HepG2 (cell line): ENCODE data around the gene KCNB1. TPM values are rescaled to one million over a fixed set of nuclear protein-coding genes. Genes with fewer than 3 reads are reported as not detected.

Source experiments
- ATAC-seq: fragments of 200-7000 bp; cut with Tn5 transposase; 3 replicates; pipeline ENCODE4 v1.9.1; 2020; ENCODE audit warnings: mild to moderate bottlenecking, moderate library complexity
- BruUV-seq: library from RNA; stranded (reverse); fragments of 400-500 nt; replicated peaks from 2 replicates; lab custom pipeline; 2021; lab: Mats Ljungman, UMichigan
- CTCF ChIA-PET: fragments of 300-600 bp; formaldehyde crosslinking; extraction: SDS; loops from one replicate; lab custom pipeline; 2021; ENCODE audit warnings: low total read pairs, inconsistent platforms, low intra/inter-chr PET ratio; lab: Yijun Ruan, JAX
- POLR2A ChIA-PET: fragments of 350-600 bp; sonication (Branson Sonifier 250); formaldehyde crosslinking; loops from one replicate; lab custom pipeline; 2020; ENCODE audit warnings: antibody characterized with exemption, inconsistent platforms; lab: Yijun Ruan, JAX
- DNase-seq: peaks from one replicate; pipeline ENCODE4 v3.0.0-alpha.2; 2015; ENCODE audit warnings: low spot score
- FAIRE-seq: peaks from 3 replicates; lab custom pipeline; 2011; peaks lifted over from hg19 to GRCh38; lab: Jason Lieb, UNC
- H2AFZ ChIP-seq: one replicate; pipeline ENCODE4 v1.6.1; 2011; ENCODE audit warnings: low read length, inconsistent platforms
- H3K27ac ChIP-seq: fragments of 300-600 bp; 3 replicates; pipeline ENCODE4 v1.8.0; 2011; ENCODE audit warnings: mixed run types, mild to moderate bottlenecking, mixed read lengths, low read length, inconsistent platforms; ENCODE audit not compliant: insufficient read depth; ENCODE audit errors: extremely low read length
- H3K27me3 ChIP-seq, 2 experiments: fragments of 200-600 bp in 1 of 2; 2 replicates in 1 of 2; 3 replicates in 1 of 2; pipeline versions ENCODE4 v1.6.0 to v1.8.0; 2011; ENCODE audit warnings: low read length in 2 of 2, mild to moderate bottlenecking in 2 of 2, moderate library complexity in 2 of 2, inconsistent platforms in 1 of 2; ENCODE audit not compliant: insufficient read depth in 2 of 2, control insufficient read depth in 1 of 2
- H3K36me3 ChIP-seq, 2 experiments: fragments of 200-600 bp in 1 of 2; replicated peaks in 1 of 2; 2 replicates in 1 of 2; 3 replicates in 1 of 2; pipeline versions ENCODE4 v1.5.1 to v1.8.0; 2011; ENCODE audit warnings: low read length in 2 of 2, inconsistent platforms in 1 of 2; ENCODE audit not compliant: insufficient read depth in 2 of 2, control insufficient read depth in 1 of 2
- H3K4me1 ChIP-seq: 2 replicates; pipeline ENCODE4 v1.5.1; 2012; ENCODE audit warnings: low read length, inconsistent platforms; ENCODE audit not compliant: insufficient read depth
- H3K4me2 ChIP-seq: 2 replicates; pipeline ENCODE4 v1.6.0; 2011; ENCODE audit warnings: low read depth, low read length, inconsistent platforms
- H3K4me3 ChIP-seq, 3 experiments: fragments of 200-600 bp in 1 of 3; sonication (generic), shearing (Covaris generic) in 1 of 3; replicated peaks in 1 of 3; 2 replicates each; pipeline ENCODE4 v1.5.1; 2011 to 2016; ENCODE audit warnings: low read length in 3 of 3, inconsistent platforms in 2 of 3, low read depth in 2 of 3, mild to moderate bottlenecking in 2 of 3, control low read depth in 1 of 3, mixed read lengths in 1 of 3; ENCODE audit not compliant: insufficient read depth in 1 of 3
- H3K79me2 ChIP-seq: one replicate; pipeline ENCODE4 v1.6.1; 2011; ENCODE audit warnings: low read length, inconsistent platforms; ENCODE audit not compliant: insufficient read depth
- H3K9ac ChIP-seq: 2 replicates; pipeline ENCODE4 v1.6.0; 2011; ENCODE audit warnings: mild to moderate bottlenecking, low read depth, low read length, inconsistent platforms; ENCODE audit not compliant: insufficient read depth
- H3K9me3 ChIP-seq: 2 replicates; pipeline ENCODE4 v1.5.1; 2012; ENCODE audit warnings: mild to moderate bottlenecking, low read length
- H4K20me1 ChIP-seq: 2 replicates; pipeline ENCODE4 v1.6.0; 2011; ENCODE audit warnings: inconsistent platforms, mild to moderate bottlenecking, low read length, moderate library complexity; ENCODE audit not compliant: insufficient read depth
- ARNT2 ChIP-seq: sonication (generic); formaldehyde crosslinking; IDR thresholded peaks from 2 replicates; pipeline ENCODE4 v1.8.0; 2022; ENCODE audit warnings: mild to moderate bottlenecking, low read depth, missing genetic modification reagents, moderate library complexity
- CBFB ChIP-seq: sonication (generic); formaldehyde crosslinking; IDR thresholded peaks from 2 replicates; pipeline ENCODE4 v1.4.0; 2020; ENCODE audit warnings: missing genetic modification reagents
- MIXL1 ChIP-seq: IDR thresholded peaks from 2 replicates; pipeline ENCODE4 v1.6.1; 2016
- PRMT3 ChIP-seq: sonication (generic); formaldehyde crosslinking; IDR thresholded peaks from 2 replicates; pipeline ENCODE4 v1.8.1; 2022; ENCODE audit warnings: low read depth, mild to moderate bottlenecking, moderate library complexity, missing genetic modification reagents, borderline replicate concordance
- SOX6 ChIP-seq, 2 experiments: fragments of 450-650 bp in 1 of 2; sonication (generic) in 1 of 2; formaldehyde crosslinking in 1 of 2; IDR thresholded peaks; 2 replicates each; pipeline versions ENCODE4 v1.4.0 to v1.6.1; 2017 to 2020; ENCODE audit warnings: antibody characterized with exemption in 1 of 2, mild to moderate bottlenecking in 1 of 2, missing genetic modification reagents in 1 of 2
- SSRP1 ChIP-seq: IDR thresholded peaks from 2 replicates; pipeline ENCODE4 v1.6.1; 2016; ENCODE audit warnings: control low read depth
- YY1 ChIP-seq: IDR thresholded peaks from 2 replicates; pipeline ENCODE4 v1.6.1; 2011; ENCODE audit warnings: low read length, low read depth, moderate library complexity, mild to moderate bottlenecking; ENCODE audit not compliant: insufficient read depth, insufficient replicate concordance
- ZFP82 ChIP-seq: sonication (generic); formaldehyde crosslinking; IDR thresholded peaks from 2 replicates; pipeline ENCODE4 v1.5.1; 2020; ENCODE audit warnings: mild to moderate bottlenecking, missing genetic modification reagents, borderline replicate concordance
- ZMYM2 ChIP-seq: sonication (generic); formaldehyde crosslinking; IDR thresholded peaks from 2 replicates; pipeline ENCODE4 v1.8.0; 2022; ENCODE audit warnings: mild to moderate bottlenecking, missing genetic modification reagents
- ZNF337 ChIP-seq: sonication (generic); formaldehyde crosslinking; IDR thresholded peaks from 2 replicates; pipeline ENCODE4 v1.5.1; 2020; ENCODE audit warnings: missing genetic modification reagents, low read depth, mild to moderate bottlenecking, borderline replicate concordance
- ZNF552 ChIP-seq: sonication (generic); formaldehyde crosslinking; IDR thresholded peaks from 2 replicates; pipeline ENCODE4 v1.9.0; 2022; ENCODE audit warnings: missing genetic modification reagents, mild to moderate bottlenecking, borderline replicate concordance
- ZNF768 ChIP-seq: sonication (generic); formaldehyde crosslinking; IDR thresholded peaks from 2 replicates; pipeline ENCODE4 v1.4.0; 2020; ENCODE audit warnings: missing genetic modification reagents
- WGBS: methylation state at CpG from one replicate; pipeline ENCODE4 v1.1.6; 2017; ENCODE audit warnings: low lambda C conversion rate; 5-methylcytosine and 5-hydroxymethylcytosine counted together
- in situ Hi-C: cut with HindIII; loops from 2 replicates; pipeline ENCODE4 v1.10.0; 2017; ENCODE audit warnings: low pct_unique_long_range_greater_than_20kb; ENCODE audit not compliant: extremely low pct_ligation_motif_present
- intact Hi-C: fragments of 100-400 bp; cut with micrococcal nuclease; formaldehyde crosslinking; loops from one replicate; pipeline ENCODE4 v1.10.0; 2022; ENCODE audit not compliant: unreplicated experiment
- polyA plus RNA-seq, 8 experiments: library from polyadenylated mRNA; depleted of rRNA in 3 of 8; stranded (reverse) in 7 of 8; unstranded in 1 of 8; fragments of >200 nt; fragmentation: Illumina TruSeq in 4 of 8; extraction: Trizol in 4 of 8; gene quantifications; 2 replicates each; pipeline versions ENCODE4 v1.2.1 to v1.2.3, GENCODE V29; 2011 to 2016; ENCODE audit warnings: low read depth in 4 of 8, missing spikeins in 1 of 8, mixed read lengths in 1 of 8; ENCODE audit not compliant: insufficient read depth in 1 of 8
- total RNA-seq, 5 experiments: library from RNA; depleted of rRNA; stranded (reverse); fragments of >200 nt; fragmentation: Illumina TruSeq; extraction: Trizol; gene quantifications; 2 replicates each; pipeline ENCODE4 v1.2.3, GENCODE V29; 2016; ENCODE audit warnings: low read depth in 1 of 5
- TF ChIP-seq, protein P1 (sequence below): sonication (generic); formaldehyde crosslinking; conservative IDR thresholded peaks from 2 replicates; pipeline ENCODE4 v1.5.0; 2020; ENCODE audit warnings: missing genetic modification reagents
- TF ChIP-seq, protein P2 (sequence below): sonication (generic); formaldehyde crosslinking; IDR thresholded peaks from 2 replicates; pipeline ENCODE4 v1.5.1; 2020; ENCODE audit warnings: missing genetic modification reagents, mild to moderate bottlenecking, borderline replicate concordance
- TF ChIP-seq, protein P3 (sequence below): IDR thresholded peaks from 2 replicates; pipeline ENCODE4 v1.6.1; 2016; ENCODE audit warnings: low read depth, borderline replicate concordance
- TF ChIP-seq, protein P4 (sequence below): IDR thresholded peaks from 2 replicates; pipeline ENCODE4 v1.6.1; 2018; ENCODE audit warnings: missing genetic modification reagents, mild to moderate bottlenecking, missing compliant biosample characterization
- TF ChIP-seq, protein P5 (sequence below): sonication (generic); formaldehyde crosslinking; IDR thresholded peaks from 2 replicates; pipeline ENCODE4 v1.4.0; 2020; ENCODE audit warnings: low read depth, mild to moderate bottlenecking, missing genetic modification reagents

Gene KCNB1
- total and polyA plus RNA-seq, 2 of the 13 experiments (the other 11 are each of a cell fraction or from before 2014, with no cell fraction given), result 0.02 TPM; not detected in 1

DNA sequence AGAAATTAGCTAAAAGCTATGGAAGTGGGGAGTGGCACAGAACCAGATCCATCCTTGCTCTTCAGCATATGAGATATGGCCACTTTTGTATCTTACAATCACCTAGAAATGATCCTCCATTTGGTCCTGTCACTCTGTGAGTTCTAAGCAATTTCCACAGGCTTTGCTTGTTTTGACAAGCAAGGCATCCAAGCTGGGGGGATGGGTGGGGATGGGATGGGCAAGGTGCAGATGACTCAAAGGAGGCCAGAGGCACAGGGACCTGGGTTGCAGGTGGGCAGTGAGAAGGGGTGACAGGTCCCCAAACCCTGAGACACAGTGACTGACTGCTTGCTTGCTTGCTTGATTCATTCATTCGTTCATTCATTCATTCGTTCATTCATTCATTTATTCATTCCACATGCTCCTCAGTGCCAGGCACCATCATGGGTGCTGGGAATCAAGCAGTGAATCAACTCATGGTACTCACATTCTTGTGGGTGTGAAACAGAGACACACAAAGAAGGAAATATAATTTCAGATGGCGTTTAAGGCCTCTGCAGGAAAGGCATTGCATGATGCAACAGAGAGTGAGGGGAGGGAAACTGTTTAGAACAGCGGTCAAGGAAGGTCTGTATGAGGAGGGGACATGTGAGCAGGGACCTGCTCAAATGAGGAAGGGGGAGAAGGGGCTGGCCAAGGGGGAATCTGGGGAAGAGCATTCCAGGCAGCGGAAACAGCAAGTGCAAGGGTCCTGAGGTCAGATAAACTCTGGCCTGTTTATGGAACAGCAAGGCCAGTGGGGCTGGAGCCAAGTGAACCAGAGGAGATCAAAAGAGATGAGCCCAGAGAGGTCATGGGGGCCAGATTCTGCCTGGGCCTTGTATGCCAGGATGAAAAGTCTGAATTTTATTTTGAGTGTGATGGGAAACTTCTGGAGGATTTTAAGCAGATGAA lies 3.4 kb downstream of the KCNB1 start:
- H3K9me3 ChIP-seq, result no peaks in the 10 kb centered on the region
- peak overlapping the region; percentile 18 for H3K4me2 ChIP-seq
- H3K4me1 ChIP-seq, result peaks cover 42% of the 10 kb centered on the region
- intact Hi-C loops (no loop called here), in situ Hi-C loops (no loop called here)
- no peak overlapping the region for H2AFZ ChIP-seq
- WGBS, result under 1% methylated on average over 5 of the region's 5 CpGs
- DNase-seq (no peak), ATAC-seq (no peak), FAIRE-seq (peak; percentile 23)
- H3K36me3 ChIP-seq, result no peaks in the 10 kb centered on the region
- H3K4me3 ChIP-seq, result no peak overlapping the region
- ChIA-PET CTCF (interaction anchor here (9.6 kb wide), 1 partner anchor 145 kb away, joined by 159 read pairs; no protein-coding TSS in a partner anchor), POLR2A (no interaction called here)
- no peak overlapping the region for H3K27ac ChIP-seq
- peaks cover 30% of the 10 kb centered on the region; the same call in 1 of the 2 replicates for H4K20me1 ChIP-seq
- no peaks in the 10 kb centered on the region for H3K79me2 ChIP-seq
- no peak overlapping the region for H3K9ac ChIP-seq
- BruUV-seq, result no TSS peak
- peaks cover 4 to 22% of the 10 kb centered on the region in 2 experiments; a peak in 3 of 5 replicates for H3K27me3 ChIP-seq
- TF ChIP-seq MIXL1 (CRISPR knock-in tag), result no peak
- TF ChIP-seq ZFP82 (CRISPR knock-in tag), result no peak
- TF ChIP-seq ZNF337 (CRISPR knock-in tag), result no peak
- TF ChIP-seq, protein P1, sequence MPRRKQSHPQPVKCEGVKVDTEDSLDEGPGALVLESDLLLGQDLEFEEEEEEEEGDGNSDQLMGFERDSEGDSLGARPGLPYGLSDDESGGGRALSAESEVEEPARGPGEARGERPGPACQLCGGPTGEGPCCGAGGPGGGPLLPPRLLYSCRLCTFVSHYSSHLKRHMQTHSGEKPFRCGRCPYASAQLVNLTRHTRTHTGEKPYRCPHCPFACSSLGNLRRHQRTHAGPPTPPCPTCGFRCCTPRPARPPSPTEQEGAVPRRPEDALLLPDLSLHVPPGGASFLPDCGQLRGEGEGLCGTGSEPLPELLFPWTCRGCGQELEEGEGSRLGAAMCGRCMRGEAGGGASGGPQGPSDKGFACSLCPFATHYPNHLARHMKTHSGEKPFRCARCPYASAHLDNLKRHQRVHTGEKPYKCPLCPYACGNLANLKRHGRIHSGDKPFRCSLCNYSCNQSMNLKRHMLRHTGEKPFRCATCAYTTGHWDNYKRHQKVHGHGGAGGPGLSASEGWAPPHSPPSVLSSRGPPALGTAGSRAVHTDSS (CRISPR knock-in tag), result no peak
- TF ChIP-seq, protein P2, sequence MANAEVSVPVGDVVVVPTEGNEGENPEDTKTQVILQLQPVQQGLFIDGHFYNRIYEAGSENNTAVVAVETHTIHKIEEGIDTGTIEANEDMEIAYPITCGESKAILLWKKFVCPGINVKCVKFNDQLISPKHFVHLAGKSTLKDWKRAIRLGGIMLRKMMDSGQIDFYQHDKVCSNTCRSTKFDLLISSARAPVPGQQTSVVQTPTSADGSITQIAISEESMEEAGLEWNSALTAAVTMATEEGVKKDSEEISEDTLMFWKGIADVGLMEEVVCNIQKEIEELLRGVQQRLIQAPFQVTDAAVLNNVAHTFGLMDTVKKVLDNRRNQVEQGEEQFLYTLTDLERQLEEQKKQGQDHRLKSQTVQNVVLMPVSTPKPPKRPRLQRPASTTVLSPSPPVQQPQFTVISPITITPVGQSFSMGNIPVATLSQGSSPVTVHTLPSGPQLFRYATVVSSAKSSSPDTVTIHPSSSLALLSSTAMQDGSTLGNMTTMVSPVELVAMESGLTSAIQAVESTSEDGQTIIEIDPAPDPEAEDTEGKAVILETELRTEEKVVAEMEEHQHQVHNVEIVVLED (CRISPR knock-in tag), result no peak
- TF ChIP-seq, protein P3, sequence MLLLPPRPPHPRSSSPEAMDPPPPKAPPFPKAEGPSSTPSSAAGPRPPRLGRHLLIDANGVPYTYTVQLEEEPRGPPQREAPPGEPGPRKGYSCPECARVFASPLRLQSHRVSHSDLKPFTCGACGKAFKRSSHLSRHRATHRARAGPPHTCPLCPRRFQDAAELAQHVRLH, result no peak
- TF ChIP-seq, protein P4, sequence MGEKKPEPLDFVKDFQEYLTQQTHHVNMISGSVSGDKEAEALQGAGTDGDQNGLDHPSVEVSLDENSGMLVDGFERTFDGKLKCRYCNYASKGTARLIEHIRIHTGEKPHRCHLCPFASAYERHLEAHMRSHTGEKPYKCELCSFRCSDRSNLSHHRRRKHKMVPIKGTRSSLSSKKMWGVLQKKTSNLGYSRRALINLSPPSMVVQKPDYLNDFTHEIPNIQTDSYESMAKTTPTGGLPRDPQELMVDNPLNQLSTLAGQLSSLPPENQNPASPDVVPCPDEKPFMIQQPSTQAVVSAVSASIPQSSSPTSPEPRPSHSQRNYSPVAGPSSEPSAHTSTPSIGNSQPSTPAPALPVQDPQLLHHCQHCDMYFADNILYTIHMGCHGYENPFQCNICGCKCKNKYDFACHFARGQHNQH (CRISPR knock-in tag), result 0 out of 2 replicates have a peak, but pooled peaks have one; percentile 15
- TF ChIP-seq CBFB (CRISPR knock-in tag), result peak; percentile 14; the same call in 1 of the 2 replicates
- TF ChIP-seq ARNT2 (CRISPR knock-in tag), result no peak
- no peak for TF ChIP-seq SOX6 (IDR thresholded peaks at IDR 0.05)
- no peak for TF ChIP-seq SOX6 (CRISPR knock-in tag; IDR thresholded peaks at IDR 0.05)
- no peak for TF ChIP-seq ZNF552 (CRISPR knock-in tag)
- TF ChIP-seq ZNF768 (CRISPR knock-in tag), result peak; percentile 21; the same call in 1 of the 2 replicates
- TF ChIP-seq SSRP1 (CRISPR knock-in tag), result peak; percentile 60; the same call in 1 of the 2 replicates
- no peak for TF ChIP-seq ZMYM2
- TF ChIP-seq YY1, result no peak
- no peak for TF ChIP-seq PRMT3
- TF ChIP-seq, protein P5, sequence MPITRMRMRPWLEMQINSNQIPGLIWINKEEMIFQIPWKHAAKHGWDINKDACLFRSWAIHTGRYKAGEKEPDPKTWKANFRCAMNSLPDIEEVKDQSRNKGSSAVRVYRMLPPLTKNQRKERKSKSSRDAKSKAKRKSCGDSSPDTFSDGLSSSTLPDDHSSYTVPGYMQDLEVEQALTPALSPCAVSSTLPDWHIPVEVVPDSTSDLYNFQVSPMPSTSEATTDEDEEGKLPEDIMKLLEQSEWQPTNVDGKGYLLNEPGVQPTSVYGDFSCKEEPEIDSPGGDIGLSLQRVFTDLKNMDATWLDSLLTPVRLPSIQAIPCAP, result no peak
